Measurements from ENCODE around the gene TRDMT1.

DNA sequence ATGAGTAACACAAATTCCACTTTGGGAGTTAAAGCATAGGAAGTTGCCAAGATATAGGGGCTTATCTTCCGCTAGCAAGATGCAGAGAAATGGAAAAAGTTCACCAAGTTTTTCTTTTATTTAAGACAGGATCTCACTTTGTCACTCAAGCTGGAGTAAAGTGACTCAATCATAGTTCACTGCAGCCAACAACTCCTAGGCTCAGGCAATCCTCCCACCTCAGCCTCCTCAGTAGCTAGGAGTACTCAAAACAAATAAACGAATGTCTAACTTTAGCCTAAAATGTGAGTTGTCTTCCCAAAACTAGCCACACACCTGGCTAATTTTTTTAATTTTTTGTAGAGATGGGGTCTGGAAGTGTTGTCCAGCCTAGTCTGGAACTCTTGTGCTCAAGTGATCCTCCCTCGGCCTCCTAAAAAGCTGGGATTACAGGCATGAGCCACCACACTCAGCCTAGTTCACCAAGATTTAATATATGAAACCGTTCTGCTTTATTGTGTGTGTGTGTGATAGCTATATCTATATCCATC, 36.5 kb upstream of the TRDMT1 start:
- TF ChIP-seq CTCF (IDR thresholded peaks at IDR 0.05) (no peak), POLR2A (IDR thresholded peaks at IDR 0.05) (no peak)

Data from thyroid gland (tissue), 4 donors.